ENCODE results near the gene DYSF. TPM values are rescaled to one million over a fixed set of nuclear protein-coding genes. Genes with fewer than 3 reads are reported as not detected.

Gene DYSF
- total and polyA plus RNA-seq, 2 donors (not counting 3 experiments of a cell fraction or from before 2014, with no cell fraction given), result 50.9 to 152 TPM

- Histone ChIP-seq H4K20me1 (replicated peaks; ENCODE audit: control insufficient read depth, extremely low read depth, insufficient read depth, low read length) (no peaks in the 10 kb centered on the region), H3K27me3 (ENCODE audit: control insufficient read depth in 2 of 2, insufficient read depth in 2 of 2, low read length in 2 of 2) (no peaks in the 10 kb centered on the region), H2AFZ (ENCODE audit: low read depth, low read length) (no peak overlapping the region), H3K36me3 (ENCODE audit: control insufficient read depth in 2 of 2, extremely low read depth in 1 of 2, insufficient read depth in 2 of 2, low read length in 2 of 2) (peaks cover 2 to 41% of the 10 kb centered on the region in 2 experiments), H3K9me3 (replicated peaks; ENCODE audit: control insufficient read depth, insufficient read depth, low read length) (no peaks in the 10 kb centered on the region), H3K79me2 (ENCODE audit: control insufficient read depth, insufficient read depth, low read length) (no peaks in the 10 kb centered on the region), H3K27ac (ENCODE audit: insufficient read depth, low read depth, low read length) (no peak overlapping the region), H3K4me1 (ENCODE audit: control insufficient read depth, extremely low read depth, insufficient read depth, low read length) (no peaks in the 10 kb centered on the region), H3K4me3 (replicated peaks in 1 of 3; ENCODE audit: insufficient read depth in 1 of 3, low read depth in 1 of 3, low read length in 3 of 3) (no peak overlapping the region), H3K4me2 (ENCODE audit: insufficient read depth, low read length) (no peak overlapping the region), H3K9me1 (replicated peaks; ENCODE audit: control insufficient read depth, extremely low read depth, insufficient read depth, low read length) (no peaks in the 10 kb centered on the region), H3K9ac (replicated peaks; ENCODE audit: extremely low read depth, insufficient read depth, low read length) (no peak overlapping the region)
- CTCF ChIA-PET, result interaction anchor here (1.1 to 1.3 kb wide), 2 partner anchors 15 to 132 kb away, joined by 3 read pairs; no protein-coding TSS in a partner anchor
- no peak for FAIRE-seq
- TF ChIP-seq, protein P1, sequence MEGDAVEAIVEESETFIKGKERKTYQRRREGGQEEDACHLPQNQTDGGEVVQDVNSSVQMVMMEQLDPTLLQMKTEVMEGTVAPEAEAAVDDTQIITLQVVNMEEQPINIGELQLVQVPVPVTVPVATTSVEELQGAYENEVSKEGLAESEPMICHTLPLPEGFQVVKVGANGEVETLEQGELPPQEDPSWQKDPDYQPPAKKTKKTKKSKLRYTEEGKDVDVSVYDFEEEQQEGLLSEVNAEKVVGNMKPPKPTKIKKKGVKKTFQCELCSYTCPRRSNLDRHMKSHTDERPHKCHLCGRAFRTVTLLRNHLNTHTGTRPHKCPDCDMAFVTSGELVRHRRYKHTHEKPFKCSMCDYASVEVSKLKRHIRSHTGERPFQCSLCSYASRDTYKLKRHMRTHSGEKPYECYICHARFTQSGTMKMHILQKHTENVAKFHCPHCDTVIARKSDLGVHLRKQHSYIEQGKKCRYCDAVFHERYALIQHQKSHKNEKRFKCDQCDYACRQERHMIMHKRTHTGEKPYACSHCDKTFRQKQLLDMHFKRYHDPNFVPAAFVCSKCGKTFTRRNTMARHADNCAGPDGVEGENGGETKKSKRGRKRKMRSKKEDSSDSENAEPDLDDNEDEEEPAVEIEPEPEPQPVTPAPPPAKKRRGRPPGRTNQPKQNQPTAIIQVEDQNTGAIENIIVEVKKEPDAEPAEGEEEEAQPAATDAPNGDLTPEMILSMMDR (IDR thresholded peaks at IDR 0.05; ENCODE audit: extremely low read depth in 1 of 2, insufficient read depth in 1 of 2, low read depth in 1 of 2, low read length in 2 of 2), result no peak
- TF ChIP-seq POLR2AphosphoS5 (IDR thresholded peaks at IDR 0.05; ENCODE audit: insufficient read depth, low read depth, low read length) (no peak), GATA2 (IDR thresholded peaks at IDR 0.05; ENCODE audit: insufficient read depth, insufficient read length, low read depth, low read length) (no peak), FOS (IDR thresholded peaks at IDR 0.05; ENCODE audit: borderline replicate concordance, insufficient read depth, low read length) (no peak), EZH2 (IDR thresholded peaks at IDR 0.05; ENCODE audit: borderline replicate concordance, low read depth, low read length, severe bottlenecking) (no peak), JUN (IDR thresholded peaks at IDR 0.05; ENCODE audit: borderline replicate concordance, insufficient read depth, insufficient read length, low read depth) (no peak), MYC (IDR thresholded peaks at IDR 0.05; ENCODE audit: low read depth, low read length) (no peak), POLR2A (IDR thresholded peaks at IDR 0.05; ENCODE audit: low read depth, low read length) (no peak), MAX (IDR thresholded peaks at IDR 0.05; ENCODE audit: insufficient read depth, insufficient read length) (no peak)
- no TSS peak for BruUV-seq (replicated peaks)
- no peak for DNase-seq (ENCODE audit: low read depth, low spot score)
- dilution Hi-C loops (cut with MboI; ENCODE audit: extremely low pct_ligation_motif_present, low sequenced_read_pairs) (no loop called here), intact Hi-C loops (cut with micrococcal nuclease) (no loop called here)
- POLR2A ChIA-PET, result no interaction called here
Measured at GRCh38 chr2:71665168-71666093, 212.1 kb downstream of the DYSF start.

Data from endothelial cell of umbilical vein (primary cell).